H7 (cell line): Measurements from ENCODE around the gene SUGCT. TPM values are rescaled to one million over a fixed set of nuclear protein-coding genes. Genes with fewer than 3 reads are reported as not detected.
"Not testable (repeated sequence)": the region's sequence is repeated elsewhere in the genome, so short reads cannot be mapped to it uniquely, and the experiment has no call there.

Source experiments
- DNase-seq: peaks from one replicate; pipeline ENCODE4 v3.0.0; 2012
- H3K27me3 ChIP-seq: 2 replicates; pipeline ENCODE4 v1.6.0; 2011; ENCODE audit warnings: mild to moderate bottlenecking, low read length; ENCODE audit not compliant: control insufficient read depth, insufficient read depth
- H3K36me3 ChIP-seq: replicated peaks from 2 replicates; pipeline ENCODE4 v1.5.1; 2011; ENCODE audit warnings: low read length; ENCODE audit not compliant: control insufficient read depth, insufficient read depth
- H3K4me3 ChIP-seq: 2 replicates; pipeline ENCODE4 v1.5.1; 2011; ENCODE audit warnings: low read depth, mild to moderate bottlenecking, control low read depth, low read length, moderate library complexity; ENCODE audit not compliant: insufficient read depth
- total RNA-seq: library from RNA; depleted of rRNA; stranded (reverse); fragments of >200 nt; shearing (Covaris generic); gene quantifications from 2 replicates; pipeline ENCODE4 v1.2.3, GENCODE V29; 2014

The SUGCT gene
- total RNA-seq, 1 experiment from 2014 or later: 4.3 TPM

DNA sequence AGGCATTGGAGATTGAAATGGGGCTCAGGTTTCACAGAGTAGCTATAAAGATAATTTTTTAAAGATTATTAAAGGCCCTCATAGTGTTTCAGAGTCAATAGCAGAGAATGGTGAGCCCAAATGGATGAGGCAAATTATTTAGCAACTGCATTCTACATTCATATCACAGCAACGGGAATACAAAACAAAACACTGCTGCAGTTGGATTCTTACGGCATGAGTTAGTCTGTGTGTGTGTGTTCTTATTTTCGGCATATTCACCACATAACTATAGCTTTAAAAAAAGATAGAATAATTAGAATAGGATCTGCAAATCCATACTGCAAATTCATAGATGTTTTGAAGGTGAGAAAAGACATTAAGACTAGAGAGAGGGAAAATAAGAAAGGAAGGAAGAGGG, 66.0 kb downstream of the SUGCT start:
- no peak for DNase-seq
- Histone ChIP-seq H3K27me3 (no peaks in the 10 kb centered on the region), H3K36me3 (no peaks in the 10 kb centered on the region; the same call in 1 of the 2 replicates), H3K4me3 (no peak overlapping the region)

DNA sequence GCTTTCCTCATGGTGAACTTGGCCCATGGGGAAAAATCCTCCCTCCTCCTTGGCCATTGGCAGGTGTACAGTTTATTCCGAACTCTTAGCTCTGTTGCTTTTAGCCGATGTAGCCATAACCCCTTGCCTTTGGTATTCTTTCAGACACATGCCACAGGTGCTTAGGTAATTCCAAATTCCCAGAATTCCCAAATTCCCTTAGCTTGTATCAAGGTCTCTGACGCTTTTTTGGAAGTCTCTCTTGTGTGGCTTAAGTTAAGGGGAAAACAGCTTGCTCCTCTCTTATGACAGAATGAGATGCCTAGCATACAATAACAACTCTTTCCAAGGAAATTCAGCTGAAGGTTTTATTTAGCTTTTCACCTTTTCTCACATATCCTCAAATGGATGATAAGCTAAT, 68.0 kb downstream of the SUGCT start:
- Histone ChIP-seq H3K36me3 (no peaks in the 10 kb centered on the region; the same call in 1 of the 2 replicates), H3K4me3 (no peak overlapping the region), H3K27me3 (no peaks in the 10 kb centered on the region)
- DNase-seq: no peak

DNA sequence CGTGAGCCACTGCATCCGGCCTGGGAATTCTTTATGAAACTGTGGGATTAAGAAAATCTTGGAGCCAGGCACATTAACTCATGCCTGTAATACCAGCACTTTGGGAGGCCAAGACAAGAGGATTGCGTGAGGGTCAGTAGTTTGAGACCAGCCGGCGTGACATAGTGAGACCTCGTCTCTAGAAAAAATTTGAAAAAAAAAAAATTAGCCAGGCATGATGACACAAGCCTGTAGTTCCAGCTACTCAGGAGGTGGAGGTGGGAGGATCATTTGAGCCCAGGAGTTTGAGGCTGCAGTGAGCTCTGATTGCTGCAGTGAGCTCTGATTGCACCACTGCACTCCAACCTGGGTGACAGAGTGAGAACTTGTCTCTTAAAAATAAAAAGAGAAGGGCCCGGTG, 69.8 kb downstream of the SUGCT start:
- Histone ChIP-seq H3K4me3 (no peak overlapping the region), H3K27me3 (no peaks in the 10 kb centered on the region), H3K36me3 (no peaks in the 10 kb centered on the region; the same call in 1 of the 2 replicates)

DNA sequence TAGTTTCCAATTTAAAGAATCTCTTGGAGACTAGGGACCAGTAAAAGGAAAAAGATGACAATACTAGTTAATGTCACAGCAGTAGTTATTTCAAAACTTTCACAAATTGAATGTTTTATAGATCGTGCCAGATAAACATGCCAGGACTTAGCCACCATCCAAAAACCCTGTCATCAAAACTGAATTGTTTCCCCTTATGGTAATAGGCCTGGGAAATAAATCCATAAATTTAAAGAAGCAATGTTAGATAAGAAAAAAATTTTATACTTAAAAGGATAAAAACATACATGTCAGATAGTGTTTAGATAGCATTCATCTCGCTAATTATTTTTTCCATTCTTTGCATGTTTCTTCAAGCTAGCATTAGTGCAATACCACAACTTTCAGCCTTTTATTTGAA, 71.2 kb downstream of the SUGCT start:
- no peaks in the 10 kb centered on the region; the same call in 1 of the 2 replicates for H3K36me3 ChIP-seq
- no peaks in the 10 kb centered on the region for H3K27me3 ChIP-seq
- H3K4me3 ChIP-seq: no peak overlapping the region
- DNase-seq: no peak

More for the DNA sequence above, 69.8 kb downstream of the SUGCT start:
- no peak for DNase-seq

DNA sequence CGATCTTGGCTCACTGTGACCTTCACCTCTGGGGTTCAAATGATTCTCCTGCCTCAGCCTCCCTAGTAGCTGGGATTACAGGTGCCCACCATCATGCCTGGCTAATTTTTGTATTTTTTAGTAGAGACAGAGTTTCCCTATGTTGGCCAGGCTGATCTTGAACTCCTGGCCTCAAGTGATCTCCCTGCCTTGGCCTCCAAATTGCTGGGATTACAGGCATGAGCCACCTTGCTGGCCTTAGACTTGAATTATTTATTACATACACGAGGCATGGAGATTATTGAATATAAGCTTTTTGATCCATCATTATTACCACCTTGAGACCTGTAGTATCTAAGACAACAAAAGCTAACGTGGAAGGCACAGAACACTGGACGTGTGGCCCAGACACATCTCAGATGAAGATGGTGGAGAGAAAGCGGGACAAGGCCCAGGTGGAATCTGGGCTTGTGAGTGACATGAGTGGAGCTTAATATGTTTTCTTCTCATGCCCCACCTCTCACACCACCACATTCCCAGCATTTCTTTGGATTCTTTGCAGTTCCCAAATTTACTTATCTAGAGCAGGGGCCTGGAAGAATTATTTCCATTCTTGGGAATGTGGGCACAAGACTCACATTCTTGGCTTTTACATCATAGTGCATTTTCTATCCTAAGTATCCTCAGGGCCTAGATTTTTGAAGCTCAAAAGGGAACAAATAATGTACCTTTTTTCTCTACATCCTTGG, 76.6 kb downstream of the SUGCT start:
- Histone ChIP-seq H3K4me3 (no peak overlapping the region), H3K27me3 (no peaks in the 10 kb centered on the region), H3K36me3 (no peaks in the 10 kb centered on the region)
- DNase-seq: no peak

DNA sequence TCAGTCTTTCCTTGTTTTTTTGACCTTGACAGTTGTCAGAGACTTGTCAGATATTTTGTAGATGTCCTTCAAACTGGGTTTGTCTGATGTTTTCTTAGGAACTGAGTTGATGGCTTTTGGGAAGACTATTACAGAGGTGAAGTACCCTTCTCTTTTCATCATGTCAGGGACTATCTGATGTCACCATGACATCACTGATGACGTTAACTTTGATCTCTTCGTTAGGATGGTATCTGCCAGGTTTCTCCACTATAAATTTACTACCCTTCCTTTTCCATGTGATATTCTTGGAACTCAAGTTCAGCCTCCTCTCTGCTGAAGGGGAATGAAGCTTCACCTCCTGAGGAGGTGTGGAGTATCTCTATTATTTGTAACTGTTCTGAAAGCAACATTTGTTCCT, 78.5 kb downstream of the SUGCT start:
- H3K36me3 ChIP-seq: no peaks in the 10 kb centered on the region
- no peaks in the 10 kb centered on the region for H3K27me3 ChIP-seq
- no peak overlapping the region for H3K4me3 ChIP-seq
- no peak for DNase-seq

DNA sequence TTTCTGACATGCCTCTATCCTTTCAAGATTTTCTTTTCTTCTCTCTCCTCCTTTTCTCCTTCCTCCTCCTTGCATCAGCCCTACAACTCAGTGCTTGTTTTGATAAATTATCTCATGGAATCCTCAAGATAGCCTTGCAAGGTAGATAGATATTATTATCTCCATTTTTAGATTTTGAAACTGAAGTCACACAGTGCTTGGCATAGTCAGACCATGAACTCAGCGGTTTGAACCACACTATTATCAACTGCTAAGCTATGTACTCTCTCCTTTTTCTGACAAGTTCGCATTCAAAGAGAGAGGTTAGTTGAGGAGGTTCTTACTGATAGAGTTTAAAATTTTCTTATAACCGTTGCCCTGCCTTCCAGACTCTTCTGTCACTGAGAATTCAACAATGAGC, 79.1 kb downstream of the SUGCT start:
- Histone ChIP-seq H3K36me3 (no peaks in the 10 kb centered on the region), H3K4me3 (no peak overlapping the region), H3K27me3 (no peaks in the 10 kb centered on the region)
- DNase-seq: no peak

DNA sequence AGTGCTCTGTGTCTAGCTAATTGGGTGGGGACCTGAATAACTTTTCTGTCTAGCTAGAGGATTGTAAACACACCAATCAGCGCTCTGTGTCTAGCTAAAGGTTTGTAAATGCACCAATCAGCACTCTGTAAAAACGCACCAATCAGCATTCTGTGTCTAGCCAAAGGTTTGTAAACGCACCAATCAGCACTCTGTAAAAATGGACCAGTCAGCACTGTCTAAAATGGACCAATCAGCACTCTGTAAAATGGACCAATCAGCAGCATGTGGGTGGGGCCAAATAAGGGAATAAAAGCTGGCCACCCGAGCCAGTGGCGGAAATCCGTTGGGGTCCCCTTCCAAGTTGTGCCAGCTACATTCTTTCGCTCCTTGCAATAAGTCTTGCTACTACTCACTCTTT, 83.8 kb downstream of the SUGCT start:
- H3K4me3 ChIP-seq, H3K36me3 ChIP-seq, DNase-seq: not testable (repeated sequence)

DNA sequence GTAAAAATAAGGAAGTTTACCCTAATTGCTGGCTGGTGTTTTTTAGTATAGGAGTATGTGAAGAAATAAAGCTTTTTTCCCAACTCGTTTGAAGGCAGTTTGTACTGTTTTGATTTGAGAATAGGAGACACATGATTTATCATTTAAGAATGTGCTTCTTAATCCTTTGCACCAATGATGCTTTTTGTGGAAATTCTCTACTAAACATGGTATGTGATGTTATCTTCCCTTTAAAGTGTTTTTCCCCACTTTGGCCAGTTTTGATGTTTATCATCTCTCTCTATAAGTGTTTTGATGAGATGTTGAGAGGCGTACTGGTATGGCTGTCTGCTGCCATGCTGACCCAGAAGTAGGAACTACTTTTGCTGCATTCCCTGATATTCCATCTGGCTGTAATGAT, 85.1 kb downstream of the SUGCT start:
- Histone ChIP-seq H3K36me3 (no peaks in the 10 kb centered on the region), H3K4me3 (no peak overlapping the region), H3K27me3 (no peaks in the 10 kb centered on the region)
- DNase-seq: no peak

More for the DNA sequence above, 83.8 kb downstream of the SUGCT start:
- not testable (repeated sequence) for H3K27me3 ChIP-seq

DNA sequence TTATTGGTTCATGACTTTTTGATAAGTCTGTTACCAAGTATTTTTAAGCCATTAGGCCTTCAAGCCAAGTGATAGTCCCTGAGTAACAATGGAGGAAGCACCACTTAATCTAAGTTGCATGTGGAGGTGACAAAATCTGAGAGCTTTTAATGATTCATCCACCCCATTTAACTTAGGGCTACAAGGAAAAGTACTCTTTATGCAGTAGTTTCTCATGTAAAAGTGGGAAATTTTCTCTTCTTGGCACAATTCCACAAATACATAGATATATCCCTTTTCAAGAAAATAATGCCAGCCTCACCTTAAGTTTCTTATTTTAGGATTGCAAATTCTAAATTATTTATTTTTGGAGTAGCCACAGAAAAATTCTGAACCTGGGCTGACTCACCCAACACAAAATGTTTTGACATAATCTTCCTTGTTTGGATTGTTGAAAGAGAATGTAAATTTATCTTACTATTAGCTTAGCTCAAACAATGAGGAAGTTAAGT, 85.7 kb downstream of the SUGCT start:
- H3K27me3 ChIP-seq: no peaks in the 10 kb centered on the region
- no peak for DNase-seq
- no peak overlapping the region for H3K4me3 ChIP-seq
- H3K36me3 ChIP-seq: no peaks in the 10 kb centered on the region

DNA sequence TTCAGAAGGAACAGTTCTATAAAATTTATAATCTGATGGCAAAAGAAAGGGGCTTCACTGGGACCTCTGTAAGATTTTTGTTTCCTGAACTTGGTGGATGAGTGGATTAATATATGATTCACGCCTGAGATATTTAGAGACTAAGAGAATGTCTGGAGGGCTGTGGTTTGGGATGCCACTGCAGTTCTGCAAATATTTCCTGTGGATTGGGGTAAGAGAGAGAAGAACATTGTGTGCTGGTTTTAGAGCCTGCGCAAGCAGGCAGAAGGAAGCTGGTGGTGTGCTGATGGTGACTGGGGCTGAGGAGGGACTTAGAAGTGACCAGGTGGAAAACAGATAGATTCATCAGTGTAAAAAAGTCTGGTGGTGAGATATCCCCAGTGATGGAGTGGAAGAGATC, 87.0 kb downstream of the SUGCT start:
- Histone ChIP-seq H3K27me3 (no peaks in the 10 kb centered on the region), H3K36me3 (no peaks in the 10 kb centered on the region), H3K4me3 (no peak overlapping the region)
- DNase-seq: no peak

DNA sequence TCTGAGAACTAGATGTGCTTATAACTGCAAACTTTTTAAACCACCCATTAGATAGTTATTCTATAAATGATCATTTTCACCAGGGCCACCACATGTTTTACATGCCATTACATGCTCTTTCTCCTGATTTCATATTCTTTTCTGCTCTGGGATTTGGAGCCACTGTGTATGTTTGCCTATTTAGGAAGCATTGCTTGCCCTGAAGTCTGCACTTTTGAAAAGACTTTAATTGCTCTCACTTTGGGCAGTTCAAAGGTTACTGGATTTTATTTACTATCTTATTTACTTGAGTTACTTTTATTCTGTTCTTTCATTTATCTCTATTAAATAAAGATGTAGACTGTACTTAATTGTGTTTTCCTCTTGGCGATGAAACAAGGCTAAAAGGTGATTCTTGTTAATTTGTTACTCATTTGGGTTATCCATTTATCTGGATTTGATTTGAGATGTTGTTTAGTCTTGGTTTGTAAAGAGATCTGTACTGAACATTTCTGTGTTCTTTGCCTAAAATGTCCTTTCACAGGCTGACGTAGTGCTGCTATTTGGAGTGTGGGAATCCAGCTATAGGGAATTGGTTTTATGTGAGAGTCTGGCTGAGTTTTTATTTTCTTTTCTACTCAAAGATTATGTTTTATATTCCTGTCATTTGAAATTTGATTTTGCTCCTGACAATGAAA, 88.8 kb downstream of the SUGCT start:
- no peaks in the 10 kb centered on the region for H3K36me3 ChIP-seq
- H3K4me3 ChIP-seq: no peak overlapping the region
- H3K27me3 ChIP-seq: no peaks in the 10 kb centered on the region
- DNase-seq: no peak

DNA sequence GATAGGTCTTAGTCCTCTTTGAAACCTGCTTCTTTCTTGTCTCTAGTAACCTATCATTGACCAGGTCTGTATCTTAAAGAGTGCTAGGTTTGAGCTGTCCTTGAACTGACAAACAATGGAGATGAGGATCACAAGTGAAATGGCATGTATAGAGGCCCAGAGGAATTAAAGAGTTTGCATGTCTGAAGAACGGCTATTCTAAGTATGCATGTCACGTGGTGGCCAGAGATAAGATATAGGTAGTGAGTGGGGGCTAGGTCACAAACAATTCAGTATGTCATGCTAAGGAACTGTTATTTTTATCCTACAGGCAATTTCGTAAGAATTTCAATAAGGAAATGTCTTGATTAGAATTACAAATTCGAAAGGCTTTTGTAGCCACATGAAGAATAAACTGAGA, 95.3 kb downstream of the SUGCT start:
- Histone ChIP-seq H3K27me3 (no peaks in the 10 kb centered on the region), H3K4me3 (no peak overlapping the region), H3K36me3 (no peaks in the 10 kb centered on the region)
- DNase-seq: no peak

DNA sequence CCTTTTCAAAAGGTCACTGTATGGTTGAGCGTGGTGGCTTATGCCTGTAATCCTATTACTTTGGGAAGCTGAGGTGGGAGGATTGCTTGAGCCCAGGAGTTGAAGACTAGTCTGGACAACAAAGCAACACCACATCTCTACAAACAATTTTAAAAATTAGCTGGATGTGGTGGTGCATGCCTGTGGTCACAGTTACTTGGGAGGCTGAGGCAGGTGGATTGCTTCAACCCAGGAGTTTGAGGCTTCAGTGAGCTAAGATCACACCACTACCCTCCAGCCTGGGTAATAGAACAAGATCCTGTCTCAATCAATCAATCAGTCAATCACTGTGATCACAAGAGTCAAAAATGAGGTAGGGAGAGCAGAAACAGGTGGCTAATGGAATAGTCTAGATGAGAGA, 97.0 kb downstream of the SUGCT start:
- H3K36me3 ChIP-seq: no peaks in the 10 kb centered on the region
- no peak for DNase-seq

DNA sequence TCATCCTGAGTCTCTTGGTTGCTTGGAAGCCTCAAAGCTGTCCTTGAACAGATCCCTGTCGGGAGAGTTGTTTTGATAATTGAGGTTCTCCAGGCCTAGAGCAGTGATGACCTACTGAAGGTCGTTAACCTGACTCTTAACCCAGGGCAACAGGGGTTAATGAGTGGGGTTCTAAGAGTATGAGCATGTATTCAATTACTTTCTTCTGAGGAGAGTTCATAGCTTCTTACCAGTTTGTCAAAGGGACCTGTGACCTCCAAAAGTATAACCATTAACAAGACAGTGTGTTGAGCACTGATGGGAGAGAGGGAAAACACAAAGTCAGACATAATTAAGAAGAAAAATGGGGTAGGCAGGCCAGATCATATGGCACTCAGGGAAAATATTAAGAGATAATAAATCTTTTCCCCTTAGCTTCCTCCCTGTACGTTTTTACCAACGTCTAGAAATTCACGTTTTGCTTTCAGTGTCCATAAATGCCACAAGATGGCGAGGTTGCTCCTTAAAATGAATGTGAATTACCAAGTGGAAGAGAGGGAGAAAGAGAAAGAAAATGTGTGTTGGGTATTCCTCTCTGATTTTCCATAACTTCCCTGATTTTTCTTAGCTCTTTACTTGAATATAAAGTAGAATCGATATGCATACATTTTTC, 97.6 kb downstream of the SUGCT start:
- no peaks in the 10 kb centered on the region for H3K27me3 ChIP-seq
- no peak for DNase-seq

More for the DNA sequence above, 97.0 kb downstream of the SUGCT start:
- Histone ChIP-seq H3K4me3 (no peak overlapping the region), H3K27me3 (no peaks in the 10 kb centered on the region)

More for the DNA sequence above, 97.6 kb downstream of the SUGCT start:
- Histone ChIP-seq H3K36me3 (no peaks in the 10 kb centered on the region), H3K4me3 (no peak overlapping the region)
